AML-193 (cell line): Measurements from ENCODE around the gene TUBB4B.
"Not testable (repeated sequence)": the region's sequence is repeated elsewhere in the genome, so short reads cannot be mapped to it uniquely, and the experiment has no call there.

Experiments used
- DNase-seq, 2 experiments: peaks; one replicate each; lab custom pipeline; 2025; lab: John Stamatoyannopoulos, UW

TUBB4B gene

DNA sequence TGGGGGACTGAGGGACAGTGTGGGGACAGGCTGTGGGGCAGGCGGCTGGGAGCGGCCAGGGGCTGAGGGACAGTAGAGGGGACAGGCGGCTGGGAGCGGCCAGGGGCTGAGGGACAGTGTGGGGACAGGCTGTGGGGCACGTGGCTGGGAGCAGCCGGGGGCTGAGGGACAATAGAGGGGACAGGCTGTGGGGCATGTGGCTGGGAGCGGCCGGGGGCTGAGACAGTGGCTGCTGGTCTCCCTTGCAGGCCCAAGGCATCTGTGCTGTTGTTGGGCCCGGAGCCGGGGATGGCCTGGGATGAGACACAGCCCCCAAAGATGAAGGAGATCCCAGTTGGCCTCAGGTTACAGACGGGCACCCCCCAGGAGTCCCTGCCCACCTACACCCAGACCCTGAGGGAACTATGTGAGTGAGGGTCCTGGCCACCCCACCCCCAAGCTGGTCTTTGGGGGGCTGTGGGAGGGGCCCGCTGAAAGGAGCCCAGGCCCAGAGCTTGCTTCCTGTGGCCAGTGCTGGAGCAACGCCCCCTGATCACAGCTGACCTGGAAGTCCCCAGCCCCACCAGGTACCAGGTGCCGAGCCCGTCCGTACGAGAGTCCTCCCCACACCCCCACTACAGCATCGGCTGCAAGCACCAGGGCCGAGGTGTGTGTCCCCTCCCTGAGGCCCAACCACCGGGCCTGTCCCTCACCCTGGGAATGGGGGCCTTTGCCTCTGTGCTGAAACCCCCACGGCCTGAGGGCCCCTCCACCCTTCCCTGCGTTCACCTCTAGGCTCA, 10.6 kb downstream of the TUBB4B start:
- no peak for DNase-seq

- no peak for DNase-seq
These were observed 11.7 kb downstream of the TUBB4B start for GRCh38 chr9:137252555-137253506.

GRCh38 chr9:137253717-137254623, 12.9 kb downstream of the TUBB4B start:
- no peak for DNase-seq

GRCh38 chr9:137254624-137255447, 13.7 kb downstream of the TUBB4B start, which contains the start of gene NELFB:
NELFB (plus strand) TSS chr9:137255327.
- DNase-seq, result peak; percentile 54 to 68

DNA sequence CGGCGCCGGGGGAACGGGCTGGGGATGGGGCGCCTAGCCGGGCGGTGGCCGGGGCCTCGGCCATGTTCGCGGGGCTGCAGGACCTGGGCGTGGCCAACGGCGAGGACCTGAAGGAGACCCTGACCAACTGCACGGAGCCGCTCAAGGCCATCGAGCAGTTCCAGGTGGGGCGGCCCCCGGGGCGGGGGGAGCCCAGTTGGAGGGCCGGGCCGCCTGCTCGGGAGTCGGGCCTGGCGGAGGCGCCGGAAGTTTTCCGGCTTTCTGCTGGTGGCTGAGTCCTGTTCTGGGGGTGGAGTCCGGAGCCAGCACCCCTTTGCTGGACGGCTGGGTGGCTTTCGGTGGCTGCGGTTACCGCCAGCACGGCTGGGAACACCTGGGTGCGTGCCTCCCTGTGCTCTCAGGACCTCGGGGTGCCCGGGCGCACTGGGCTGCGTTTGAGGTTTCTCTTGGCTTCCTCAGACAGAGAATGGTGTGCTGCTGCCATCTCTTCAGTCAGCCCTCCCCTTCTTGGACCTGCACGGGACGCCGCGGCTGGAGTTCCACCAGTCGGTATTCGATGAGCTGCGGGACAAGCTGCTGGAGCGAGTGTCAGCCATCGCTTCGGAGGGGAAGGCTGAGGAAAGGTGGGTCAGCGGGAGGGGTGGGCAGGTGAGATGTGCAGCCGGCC, 14.5 kb downstream of the TUBB4B start:
- peak in 1 of 2 experiments; percentile 13 for DNase-seq

DNA sequence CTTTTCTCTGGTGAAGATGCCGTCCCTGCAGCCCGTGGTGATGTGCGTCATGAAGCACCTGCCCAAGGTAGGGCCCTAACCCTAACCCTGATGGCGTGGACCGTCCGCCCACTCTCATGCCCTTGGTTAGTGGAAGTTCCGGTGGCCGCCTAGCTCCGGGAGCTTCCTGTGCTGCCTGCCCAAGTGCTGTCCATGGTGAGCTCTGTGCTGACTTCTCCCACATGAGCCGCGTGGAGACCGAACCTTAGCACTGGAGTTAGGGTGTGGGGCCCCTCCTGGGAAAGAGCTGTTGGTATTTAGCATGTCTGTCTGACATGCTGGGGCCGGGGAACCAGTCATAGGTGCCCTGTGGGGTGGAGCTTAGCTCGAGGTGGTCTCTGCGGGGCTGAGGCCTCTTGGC, 15.3 kb downstream of the TUBB4B start:
- DNase-seq, result no peak

DNA sequence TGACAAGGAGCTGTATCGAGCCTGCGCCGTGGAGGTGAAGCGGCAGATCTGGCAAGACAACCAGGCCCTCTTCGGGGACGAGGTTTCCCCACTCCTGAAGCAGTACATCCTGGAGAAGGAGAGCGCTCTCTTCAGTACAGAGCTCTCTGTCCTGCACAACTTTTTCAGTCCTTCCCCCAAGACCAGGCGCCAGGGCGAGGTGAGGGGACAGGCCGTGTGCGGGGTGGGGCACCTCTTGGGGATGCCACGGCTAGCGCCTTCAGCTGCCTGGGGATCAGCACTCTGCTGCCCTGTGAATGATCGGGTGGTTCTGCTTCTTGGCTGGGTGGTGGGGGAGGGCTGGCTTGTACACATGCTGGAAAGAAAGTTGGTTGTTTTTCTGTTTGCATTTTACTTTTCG, 15.8 kb downstream of the TUBB4B start:
- DNase-seq, result no peak

DNA sequence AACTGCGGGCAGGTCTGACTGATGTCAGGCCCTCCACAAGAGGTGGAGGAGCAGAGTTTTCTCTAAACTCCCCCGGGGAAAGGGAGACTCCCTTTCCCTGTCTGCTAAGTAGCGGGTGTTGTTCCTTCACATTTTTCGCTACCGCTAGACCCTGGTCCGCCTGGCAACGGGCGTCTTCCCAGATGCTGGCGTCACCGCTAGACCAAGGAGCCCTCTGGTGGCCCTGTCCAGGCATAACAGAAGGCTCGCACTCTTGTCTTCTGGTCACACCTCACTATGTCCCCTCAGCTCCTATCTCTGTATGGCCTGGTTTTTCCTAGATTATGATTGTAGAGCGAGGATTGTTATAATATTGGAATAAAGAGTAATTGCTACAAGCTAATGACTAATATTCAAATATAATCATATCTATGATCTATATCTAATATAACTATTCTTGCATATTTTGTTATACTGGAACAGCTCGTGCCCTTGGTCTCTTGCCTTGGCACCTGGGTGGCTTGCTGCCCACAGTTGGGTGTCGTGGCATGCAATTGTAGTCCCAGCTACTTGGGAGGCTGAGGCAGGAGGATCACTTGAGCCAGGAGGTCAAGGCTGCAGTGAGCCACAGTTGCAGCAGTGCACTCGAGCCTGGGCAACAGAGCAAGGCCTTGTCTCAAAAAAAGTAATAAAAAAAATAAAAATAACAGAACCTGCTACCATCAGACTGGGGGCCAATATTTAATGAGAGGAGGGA, 21.3 kb downstream of the TUBB4B start:
- DNase-seq, result not testable (repeated sequence)

GRCh38 chr9:137262909-137263285, 21.8 kb downstream of the TUBB4B start:
- DNase-seq, result no peak

GRCh38 chr9:137263506-137263905, 22.4 kb downstream of the TUBB4B start:
- no peak for DNase-seq

GRCh38 chr9:137264067-137264466, 23.0 kb downstream of the TUBB4B start:
- DNase-seq, result no peak

- DNase-seq, result no peak
These were observed 24.5 kb downstream of the TUBB4B start for GRCh38 chr9:137265496-137266161.

GRCh38 chr9:137266162-137266527, 25.1 kb downstream of the TUBB4B start:
- no peak for DNase-seq

DNA sequence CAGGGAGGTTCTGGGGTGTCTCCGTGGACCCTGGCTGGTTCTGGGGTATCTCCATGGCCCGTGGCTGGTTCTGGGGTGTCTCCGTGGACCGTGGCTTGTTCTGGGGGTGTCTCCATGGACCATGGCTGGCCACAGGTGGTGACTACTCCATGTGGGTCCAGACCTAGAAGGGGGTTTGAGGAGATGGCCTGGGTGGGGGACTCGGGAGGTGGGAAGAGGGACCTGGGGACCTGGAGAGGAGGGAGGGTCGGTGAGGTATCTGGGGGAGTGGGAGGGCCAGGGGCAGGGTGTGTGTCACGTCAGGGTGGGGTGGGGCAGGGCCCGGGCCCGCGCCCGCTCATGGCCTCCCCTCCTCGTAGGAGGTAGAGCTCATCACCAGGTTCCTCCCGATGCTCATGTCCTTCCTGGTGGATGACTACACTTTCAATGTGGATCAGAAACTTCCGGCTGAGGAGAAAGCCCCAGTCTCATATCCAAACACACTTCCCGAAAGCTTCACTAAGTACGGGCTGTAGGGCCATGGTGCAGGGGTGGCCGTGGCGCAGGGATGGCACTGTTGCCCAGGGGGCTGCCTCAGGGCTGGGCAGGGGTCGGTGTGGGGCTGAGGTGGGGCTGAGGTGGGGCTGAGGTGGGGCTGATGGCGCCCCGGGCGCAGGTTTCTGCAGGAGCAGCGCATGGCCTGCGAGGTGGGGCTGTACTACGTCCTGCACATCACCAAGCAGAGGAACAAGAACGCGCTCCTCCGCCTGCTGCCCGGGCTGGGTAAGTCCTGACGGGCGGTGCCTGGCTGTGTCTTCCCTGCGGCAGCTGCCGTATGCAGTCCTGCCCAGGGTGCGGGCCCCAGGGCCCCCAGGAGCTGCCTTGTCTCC, 25.7 kb downstream of the TUBB4B start:
- DNase-seq, result no peak

GRCh38 chr9:137267933-137268355, 26.9 kb downstream of the TUBB4B start:
- no peak for DNase-seq

DNA sequence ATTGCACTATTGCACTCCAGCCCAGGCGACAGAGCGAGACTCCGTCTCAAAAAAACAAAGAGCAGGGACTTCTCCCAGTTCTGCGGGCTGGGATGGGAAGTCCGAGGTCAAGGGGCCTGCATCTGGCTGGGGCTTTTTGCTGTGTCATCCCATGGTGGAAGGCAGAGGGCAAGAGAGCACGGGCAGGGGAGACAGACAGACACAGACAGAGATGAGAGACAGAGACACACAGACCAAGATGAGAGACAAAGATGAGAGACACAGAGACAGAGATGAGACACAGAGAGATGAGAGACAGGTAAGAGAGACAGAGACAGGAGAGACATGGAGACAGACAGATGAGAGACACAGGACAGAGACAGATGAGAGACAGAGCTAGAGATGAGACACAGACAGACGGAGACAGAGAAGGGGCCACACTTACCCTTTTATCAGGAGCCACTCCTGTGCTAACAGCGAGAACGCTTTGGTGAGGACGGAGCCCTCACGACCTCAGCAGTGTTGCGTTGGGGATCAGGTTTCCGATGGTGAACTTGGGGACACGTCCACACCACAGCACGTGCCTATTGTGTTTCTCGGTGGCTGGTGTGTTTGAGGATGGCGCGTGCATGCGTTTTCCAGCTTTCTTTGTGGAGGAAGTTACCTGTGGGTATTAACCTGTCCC, 27.6 kb downstream of the TUBB4B start:
- no peak for DNase-seq

DNA sequence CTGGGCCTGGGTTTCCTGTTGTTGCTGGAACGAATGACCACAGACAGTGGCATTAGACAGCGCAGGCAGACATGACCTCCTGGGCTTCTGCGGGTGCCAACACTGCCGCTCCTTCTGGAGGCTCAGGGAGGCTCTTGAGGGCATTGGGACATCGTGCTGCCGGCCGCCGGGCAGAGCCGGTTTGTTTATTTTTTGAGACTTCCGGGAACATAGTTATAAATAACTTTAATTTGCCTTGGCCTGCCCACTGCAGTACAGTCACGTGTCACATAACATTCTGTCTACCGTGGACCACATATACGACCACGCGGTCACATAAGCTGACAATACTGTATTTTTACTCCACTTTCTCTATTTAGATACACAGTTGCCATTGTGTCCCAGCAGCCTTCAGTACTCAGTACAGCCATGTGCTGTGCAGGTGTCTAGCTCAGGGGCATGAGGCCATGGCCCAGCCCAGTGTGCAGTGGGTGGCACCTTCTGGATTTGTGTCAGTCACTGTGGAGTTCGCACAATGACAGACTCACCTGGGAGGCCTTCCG, 28.2 kb downstream of the TUBB4B start:
- no peak for DNase-seq
